ENCODE data around the gene CNBD2.

Gene CNBD2

GRCh38 chr20:35979544-35979943 is 11.2 kb downstream of the CNBD2 start:
- WGBS, 2 donors (ENCODE audit: extremely low coverage in 2 of 2, insufficient read length in 2 of 2, insufficient replicate concordance in 1 of 2), result no CpG with 5 or more reads among the region's 5 CpGs
- H3K79me1 ChIP-seq (ENCODE audit: low read depth, low read length), result no peaks in the 10 kb centered on the region

GRCh38 chr20:35981969-35982368 is 13.6 kb downstream of the CNBD2 start:
- Histone ChIP-seq H3K27ac (replicated peaks; ENCODE audit: low read length) (no peak overlapping the region), H2BK12ac (ENCODE audit: low read length) (no peak overlapping the region), H4K8ac (ENCODE audit: low read depth, low read length) (no peak overlapping the region), H2BK15ac (ENCODE audit: low read length) (no peak overlapping the region), H2AFZ (ENCODE audit: low read length) (no peak overlapping the region), H3K4me2 (ENCODE audit: insufficient read depth, low read length, poor library complexity, severe bottlenecking) (no peak overlapping the region), H4K91ac (ENCODE audit: low read depth, low read length, poor library complexity) (no peak overlapping the region), H3K23ac (ENCODE audit: low read depth, low read length, poor library complexity) (no peak overlapping the region), H3K9ac (ENCODE audit: low read depth, low read length, poor library complexity) (no peak overlapping the region), H3K4ac (ENCODE audit: low read length) (no peak overlapping the region), H3K27me3 (ENCODE audit: control insufficient read depth in 3 of 3, insufficient read depth in 3 of 3, low read depth in 1 of 3, low read length in 3 of 3) (peaks cover 0 to 17% (median 0%) of the 10 kb centered on the region in 3 experiments), H3K36me3 (replicated peaks in 1 of 2; ENCODE audit: control insufficient read depth in 2 of 2, insufficient read depth in 2 of 2, low read length in 2 of 2) (no peaks in the 10 kb centered on the region), H3K18ac (ENCODE audit: low read length) (no peak overlapping the region), H3K14ac (ENCODE audit: low read length) (no peak overlapping the region), H3K4me3 (ENCODE audit: low read length in 2 of 2) (no peak overlapping the region), H2BK5ac (ENCODE audit: low read length) (no peak overlapping the region), H2AK5ac (ENCODE audit: low read depth, low read length) (no peak overlapping the region), H3K4me1 (ENCODE audit: control insufficient read depth in 2 of 2, insufficient read depth in 1 of 2, low read depth in 1 of 2, low read length in 2 of 2) (no peaks in the 10 kb centered on the region), H2BK120ac (ENCODE audit: low read depth, low read length) (no peak overlapping the region), H3K79me1 (ENCODE audit: low read depth, low read length) (no peaks in the 10 kb centered on the region), H3K9me3 (replicated peaks in 1 of 2; ENCODE audit: control insufficient read depth in 2 of 2, insufficient read depth in 1 of 2, low read depth in 1 of 2, low read length in 2 of 2) (no peaks in the 10 kb centered on the region)
- DNase-seq (ENCODE audit: low spot score), result no peak
- no CpG with 5 or more reads among the region's 3 CpGs for WGBS, 2 donors (ENCODE audit: extremely low coverage in 2 of 2, insufficient read length in 2 of 2, insufficient replicate concordance in 1 of 2)

More at GRCh38 chr20:35979544-35979943, 11.2 kb downstream of the CNBD2 start:
- no peak overlapping the region for H3K4me3 ChIP-seq (ENCODE audit: low read length in 2 of 2)
- H3K9ac ChIP-seq (ENCODE audit: low read depth, low read length, poor library complexity), result no peak overlapping the region
- H3K18ac ChIP-seq (ENCODE audit: low read length), result no peak overlapping the region
- H2AFZ ChIP-seq (ENCODE audit: low read length), result no peak overlapping the region
- H3K4me1 ChIP-seq (ENCODE audit: control insufficient read depth in 2 of 2, insufficient read depth in 1 of 2, low read depth in 1 of 2, low read length in 2 of 2), result peaks cover 0 to 2% of the 10 kb centered on the region in 2 donors
- H4K91ac ChIP-seq (ENCODE audit: low read depth, low read length, poor library complexity), result no peak overlapping the region
- no peak overlapping the region for H2BK5ac ChIP-seq (ENCODE audit: low read length)
- no peak overlapping the region for H3K4me2 ChIP-seq (ENCODE audit: insufficient read depth, low read length, poor library complexity, severe bottlenecking)
- H4K8ac ChIP-seq (ENCODE audit: low read depth, low read length), result no peak overlapping the region
- H3K4ac ChIP-seq (ENCODE audit: low read length), result no peak overlapping the region
- peaks cover 0 to 20% (median 0%) of the 10 kb centered on the region in 3 experiments for H3K27me3 ChIP-seq (ENCODE audit: control insufficient read depth in 3 of 3, insufficient read depth in 3 of 3, low read depth in 1 of 3, low read length in 3 of 3)
- H2AK5ac ChIP-seq (ENCODE audit: low read depth, low read length), result no peak overlapping the region
- no peak overlapping the region for H3K14ac ChIP-seq (ENCODE audit: low read length)
- no peak overlapping the region for H2BK15ac ChIP-seq (ENCODE audit: low read length)
- no peak overlapping the region for H3K23ac ChIP-seq (ENCODE audit: low read depth, low read length, poor library complexity)
- no peak overlapping the region for H2BK12ac ChIP-seq (ENCODE audit: low read length)
- no peaks in the 10 kb centered on the region for H3K36me3 ChIP-seq (replicated peaks in 1 of 2; ENCODE audit: control insufficient read depth in 2 of 2, insufficient read depth in 2 of 2, low read length in 2 of 2)
- H3K9me3 ChIP-seq (replicated peaks in 1 of 2; ENCODE audit: control insufficient read depth in 2 of 2, insufficient read depth in 1 of 2, low read depth in 1 of 2, low read length in 2 of 2), result peaks cover 0 to 1% of the 10 kb centered on the region in 2 donors
- no peak overlapping the region for H2BK120ac ChIP-seq (ENCODE audit: low read depth, low read length)
- DNase-seq (ENCODE audit: low spot score), result no peak
- no peak overlapping the region for H3K27ac ChIP-seq (replicated peaks; ENCODE audit: low read length)

GRCh38 chr20:35984382-35984781 is 16.0 kb downstream of the CNBD2 start:
- Histone ChIP-seq H3K4me2 (ENCODE audit: insufficient read depth, low read length, poor library complexity, severe bottlenecking) (no peak overlapping the region), H3K36me3 (replicated peaks in 1 of 2; ENCODE audit: control insufficient read depth in 2 of 2, insufficient read depth in 2 of 2, low read length in 2 of 2) (no peaks in the 10 kb centered on the region), H2BK120ac (ENCODE audit: low read depth, low read length) (no peak overlapping the region), H3K9me3 (replicated peaks in 1 of 2; ENCODE audit: control insufficient read depth in 2 of 2, insufficient read depth in 1 of 2, low read depth in 1 of 2, low read length in 2 of 2) (no peaks in the 10 kb centered on the region), H2AK5ac (ENCODE audit: low read depth, low read length) (no peak overlapping the region), H3K4ac (ENCODE audit: low read length) (no peak overlapping the region), H3K4me3 (ENCODE audit: low read length in 2 of 2) (no peak overlapping the region), H2AFZ (ENCODE audit: low read length) (peak overlapping the region; percentile 66), H4K8ac (ENCODE audit: low read depth, low read length) (no peak overlapping the region), H3K27ac (replicated peaks; ENCODE audit: low read length) (no peak overlapping the region), H3K27me3 (ENCODE audit: control insufficient read depth in 3 of 3, insufficient read depth in 3 of 3, low read depth in 1 of 3, low read length in 3 of 3) (peaks cover 0 to 12% (median 0%) of the 10 kb centered on the region in 3 experiments), H3K23ac (ENCODE audit: low read depth, low read length, poor library complexity) (no peak overlapping the region), H2BK12ac (ENCODE audit: low read length) (no peak overlapping the region), H2BK5ac (ENCODE audit: low read length) (no peak overlapping the region), H4K91ac (ENCODE audit: low read depth, low read length, poor library complexity) (no peak overlapping the region), H3K18ac (ENCODE audit: low read length) (no peak overlapping the region), H3K9ac (ENCODE audit: low read depth, low read length, poor library complexity) (no peak overlapping the region), H3K14ac (ENCODE audit: low read length) (no peak overlapping the region), H3K4me1 (ENCODE audit: control insufficient read depth in 2 of 2, insufficient read depth in 1 of 2, low read depth in 1 of 2, low read length in 2 of 2) (no peaks in the 10 kb centered on the region), H3K79me1 (ENCODE audit: low read depth, low read length) (no peaks in the 10 kb centered on the region), H2BK15ac (ENCODE audit: low read length) (no peak overlapping the region)
- no CpG with 5 or more reads among the region's 6 CpGs for WGBS, 2 donors (ENCODE audit: extremely low coverage in 2 of 2, insufficient read length in 2 of 2, insufficient replicate concordance in 1 of 2)
- no peak for DNase-seq (ENCODE audit: low spot score)

- H3K4me1 ChIP-seq (ENCODE audit: control insufficient read depth in 2 of 2, insufficient read depth in 1 of 2, low read depth in 1 of 2, low read length in 2 of 2), result no peaks in the 10 kb centered on the region
Measured at GRCh38 chr20:35985806-35986205, 17.4 kb downstream of the CNBD2 start.

More at GRCh38 chr20:35985806-35986205, 17.4 kb downstream of the CNBD2 start:
- Histone ChIP-seq H3K36me3 (replicated peaks in 1 of 2; ENCODE audit: control insufficient read depth in 2 of 2, insufficient read depth in 2 of 2, low read length in 2 of 2) (no peaks in the 10 kb centered on the region), H4K91ac (ENCODE audit: low read depth, low read length, poor library complexity) (no peak overlapping the region), H4K8ac (ENCODE audit: low read depth, low read length) (no peak overlapping the region), H3K4ac (ENCODE audit: low read length) (no peak overlapping the region), H3K27me3 (ENCODE audit: control insufficient read depth in 3 of 3, insufficient read depth in 3 of 3, low read depth in 1 of 3, low read length in 3 of 3) (peaks cover 0 to 2% (median 0%) of the 10 kb centered on the region in 3 experiments), H2BK12ac (ENCODE audit: low read length) (no peak overlapping the region), H3K14ac (ENCODE audit: low read length) (no peak overlapping the region), H2BK120ac (ENCODE audit: low read depth, low read length) (no peak overlapping the region), H3K9me3 (replicated peaks in 1 of 2; ENCODE audit: control insufficient read depth in 2 of 2, insufficient read depth in 1 of 2, low read depth in 1 of 2, low read length in 2 of 2) (no peaks in the 10 kb centered on the region), H3K18ac (ENCODE audit: low read length) (no peak overlapping the region), H3K79me1 (ENCODE audit: low read depth, low read length) (no peaks in the 10 kb centered on the region), H2AK5ac (ENCODE audit: low read depth, low read length) (no peak overlapping the region), H2BK15ac (ENCODE audit: low read length) (no peak overlapping the region), H3K23ac (ENCODE audit: low read depth, low read length, poor library complexity) (no peak overlapping the region), H2AFZ (ENCODE audit: low read length) (no peak overlapping the region), H3K4me2 (ENCODE audit: insufficient read depth, low read length, poor library complexity, severe bottlenecking) (no peak overlapping the region), H3K4me3 (ENCODE audit: low read length in 2 of 2) (no peak overlapping the region), H2BK5ac (ENCODE audit: low read length) (no peak overlapping the region), H3K27ac (replicated peaks; ENCODE audit: low read length) (no peak overlapping the region), H3K9ac (ENCODE audit: low read depth, low read length, poor library complexity) (no peak overlapping the region)
- no peak for DNase-seq (ENCODE audit: low spot score)
- WGBS, 2 donors (ENCODE audit: extremely low coverage in 2 of 2, insufficient read length in 2 of 2, insufficient replicate concordance in 1 of 2), result no CpG with 5 or more reads among the region's 2 CpGs

Measured in neuronal stem cell (in vitro differentiated cells).